SJCRH30 (cell line): ENCODE measurements around the gene CYP2S1. TPM values are rescaled to one million over a fixed set of nuclear protein-coding genes. Genes with fewer than 3 reads are reported as not detected.

Experiments used
- DNase-seq, 2 experiments: peaks; one replicate each; pipeline ENCODE4 v3.0.0-alpha.2; 2015 to 2020
- H3K27ac ChIP-seq: fragments of 250-450 bp; sonication (Bioruptor Pico); 2 replicates; pipeline ENCODE4 v1.5.1; 2020; ENCODE audit warnings: mild to moderate bottlenecking, moderate library complexity
- H3K27me3 ChIP-seq: fragments of 250-450 bp; sonication (Bioruptor Pico); 2 replicates; pipeline ENCODE4 v1.5.1; 2020; ENCODE audit warnings: mild to moderate bottlenecking, moderate library complexity
- H3K36me3 ChIP-seq: fragments of 250-450 bp; sonication (Bioruptor Pico); 2 replicates; pipeline ENCODE4 v1.5.1; 2020; ENCODE audit warnings: mild to moderate bottlenecking, moderate library complexity
- H3K4me1 ChIP-seq: fragments of 250-450 bp; sonication (Bioruptor Pico); 2 replicates; pipeline ENCODE4 v1.5.1; 2020; ENCODE audit warnings: mild to moderate bottlenecking, moderate library complexity
- H3K4me3 ChIP-seq: fragments of 250-450 bp; sonication (Bioruptor Pico); 2 replicates; pipeline ENCODE4 v1.5.1; 2020; ENCODE audit warnings: mild to moderate bottlenecking, moderate library complexity
- H3K9me3 ChIP-seq: fragments of 250-450 bp; sonication (Bioruptor Pico); replicated peaks from 2 replicates; pipeline ENCODE4 v1.5.1; 2020; ENCODE audit warnings: mild to moderate bottlenecking, moderate library complexity
- total RNA-seq: library from RNA; depleted of rRNA; stranded (reverse); fragments of >200 nt; shearing (Covaris generic); gene quantifications from 2 replicates; pipeline ENCODE4 v1.2.3, GENCODE V29; 2014

The CYP2S1 gene
- total RNA-seq, 1 experiment from 2014 or later, result not detected

- Histone ChIP-seq H3K4me3 (peak overlapping the region; percentile 76), H3K9me3 (no peaks in the 10 kb centered on the region), H3K36me3 (peaks cover 6% of the 10 kb centered on the region; the same call in 1 of the 2 replicates), H3K27me3 (no peaks in the 10 kb centered on the region), H3K27ac (peak overlapping the region; percentile 24; the same call in 1 of the 2 replicates), H3K4me1 (peaks cover 8% of the 10 kb centered on the region)
- no peak for DNase-seq
Measured at GRCh38 chr19:41218249-41218614, 25.2 kb downstream of the CYP2S1 start.

GRCh38 chr19:41218615-41219507 is 25.8 kb downstream of the CYP2S1 start, which contains the start of gene AXL:
Gene AXL (plus strand): TSS chr19:41219223. CDS start chr19:41219393, 170 bp downstream.
- Histone ChIP-seq H3K9me3 (no peaks in the 10 kb centered on the region), H3K27ac (peak within 1 kb of the TSS; percentile 24; the same call in 1 of the 2 replicates), H3K4me3 (peak within 1 kb of the TSS; percentile 76), H3K36me3 (peaks cover 6% of the 10 kb centered on the region; the same call in 1 of the 2 replicates), H3K27me3 (no peaks in the 10 kb centered on the region), H3K4me1 (peaks cover 14% of the 10 kb centered on the region)
- DNase-seq, result peak; percentile 76 to 80

GRCh38 chr19:41219924-41220567 is 27.0 kb downstream of the CYP2S1 start:
- Histone ChIP-seq H3K4me3 (peak overlapping the region; percentile 76), H3K27ac (peak overlapping the region; percentile 14; the same call in 1 of the 2 replicates), H3K36me3 (peaks cover 6% of the 10 kb centered on the region; the same call in 1 of the 2 replicates), H3K4me1 (peaks cover 26% of the 10 kb centered on the region), H3K27me3 (no peaks in the 10 kb centered on the region), H3K9me3 (no peaks in the 10 kb centered on the region)
- peak; percentile 36 to 48 for DNase-seq

- no peaks in the 10 kb centered on the region for H3K9me3 ChIP-seq
- no peak overlapping the region for H3K27ac ChIP-seq
- H3K4me1 ChIP-seq, result peaks cover 34% of the 10 kb centered on the region
- H3K4me3 ChIP-seq, result peak overlapping the region; percentile 76
- H3K27me3 ChIP-seq, result no peaks in the 10 kb centered on the region
- H3K36me3 ChIP-seq, result peaks cover 6% of the 10 kb centered on the region; the same call in 1 of the 2 replicates
- no peak for DNase-seq
Measured at GRCh38 chr19:41220811-41221210, 27.8 kb downstream of the CYP2S1 start.

- no peak for DNase-seq
- Histone ChIP-seq H3K36me3 (peaks cover 6% of the 10 kb centered on the region; the same call in 1 of the 2 replicates), H3K9me3 (no peaks in the 10 kb centered on the region), H3K27ac (no peak overlapping the region), H3K4me1 (peaks cover 38% of the 10 kb centered on the region), H3K4me3 (no peak overlapping the region), H3K27me3 (no peaks in the 10 kb centered on the region)
Measured at GRCh38 chr19:41221514-41222205, 28.6 kb downstream of the CYP2S1 start.

GRCh38 chr19:41222240-41222639 is 29.2 kb downstream of the CYP2S1 start:
- DNase-seq, result no peak
- Histone ChIP-seq H3K4me1 (peaks cover 42% of the 10 kb centered on the region), H3K36me3 (peaks cover 6% of the 10 kb centered on the region; the same call in 1 of the 2 replicates), H3K27ac (no peak overlapping the region), H3K27me3 (no peaks in the 10 kb centered on the region), H3K9me3 (no peaks in the 10 kb centered on the region), H3K4me3 (no peak overlapping the region)

GRCh38 chr19:41223431-41224234 is 30.6 kb downstream of the CYP2S1 start:
- no peaks in the 10 kb centered on the region for H3K9me3 ChIP-seq
- H3K36me3 ChIP-seq, result peaks cover 6% of the 10 kb centered on the region; the same call in 1 of the 2 replicates
- peak; percentile 62 to 86 for DNase-seq
- H3K4me3 ChIP-seq, result no peak overlapping the region
- peak overlapping the region; percentile 33 for H3K27ac ChIP-seq
- no peaks in the 10 kb centered on the region for H3K27me3 ChIP-seq
- H3K4me1 ChIP-seq, result peaks cover 42% of the 10 kb centered on the region

- Histone ChIP-seq H3K9me3 (no peaks in the 10 kb centered on the region), H3K4me1 (peaks cover 42% of the 10 kb centered on the region), H3K4me3 (no peak overlapping the region), H3K27ac (no peak overlapping the region; the same call in 1 of the 2 replicates), H3K27me3 (no peaks in the 10 kb centered on the region), H3K36me3 (peaks cover 6% of the 10 kb centered on the region; the same call in 1 of the 2 replicates)
- no peak for DNase-seq
Measured at GRCh38 chr19:41224632-41225031, 31.6 kb downstream of the CYP2S1 start.

- H3K4me3 ChIP-seq, result peak overlapping the region; percentile 57
- no peak for DNase-seq
- peaks cover 42% of the 10 kb centered on the region for H3K4me1 ChIP-seq
- H3K9me3 ChIP-seq, result no peaks in the 10 kb centered on the region
- peak overlapping the region; percentile 83 for H3K27ac ChIP-seq
- no peaks in the 10 kb centered on the region for H3K27me3 ChIP-seq
- peaks cover 6% of the 10 kb centered on the region; the same call in 1 of the 2 replicates for H3K36me3 ChIP-seq
Measured at GRCh38 chr19:41225238-41226052, 32.4 kb downstream of the CYP2S1 start.

- Histone ChIP-seq H3K4me1 (peaks cover 38% of the 10 kb centered on the region), H3K27ac (peak overlapping the region; percentile 83), H3K4me3 (peak overlapping the region; percentile 57), H3K36me3 (no peaks in the 10 kb centered on the region; the same call in 1 of the 2 replicates), H3K27me3 (no peaks in the 10 kb centered on the region), H3K9me3 (no peaks in the 10 kb centered on the region)
- peak; percentile 81 to 90 for DNase-seq
Measured at GRCh38 chr19:41226053-41226873, 33.2 kb downstream of the CYP2S1 start.

- no peaks in the 10 kb centered on the region for H3K36me3 ChIP-seq
- DNase-seq, result no peak
- H3K4me3 ChIP-seq, result peak overlapping the region; percentile 57
- H3K27ac ChIP-seq, result peak overlapping the region; percentile 83
- no peaks in the 10 kb centered on the region for H3K9me3 ChIP-seq
- peaks cover 38% of the 10 kb centered on the region for H3K4me1 ChIP-seq
- H3K27me3 ChIP-seq, result no peaks in the 10 kb centered on the region
Measured at GRCh38 chr19:41226874-41227390, 33.9 kb downstream of the CYP2S1 start.

- no peaks in the 10 kb centered on the region for H3K36me3 ChIP-seq
- H3K4me3 ChIP-seq, result no peak overlapping the region
- no peak overlapping the region for H3K27ac ChIP-seq
Measured at GRCh38 chr19:41228486-41228885, 35.5 kb downstream of the CYP2S1 start.

More at GRCh38 chr19:41228486-41228885, 35.5 kb downstream of the CYP2S1 start:
- peaks cover 32% of the 10 kb centered on the region for H3K4me1 ChIP-seq
- DNase-seq, result no peak
- H3K9me3 ChIP-seq, result no peaks in the 10 kb centered on the region
- no peaks in the 10 kb centered on the region for H3K27me3 ChIP-seq
